Measurements from ENCODE around the gene ASTN2.
A peak's percentile ranks its signal among the peaks of the same experiment; 100 is the strongest.

ASTN2 gene

DNA sequence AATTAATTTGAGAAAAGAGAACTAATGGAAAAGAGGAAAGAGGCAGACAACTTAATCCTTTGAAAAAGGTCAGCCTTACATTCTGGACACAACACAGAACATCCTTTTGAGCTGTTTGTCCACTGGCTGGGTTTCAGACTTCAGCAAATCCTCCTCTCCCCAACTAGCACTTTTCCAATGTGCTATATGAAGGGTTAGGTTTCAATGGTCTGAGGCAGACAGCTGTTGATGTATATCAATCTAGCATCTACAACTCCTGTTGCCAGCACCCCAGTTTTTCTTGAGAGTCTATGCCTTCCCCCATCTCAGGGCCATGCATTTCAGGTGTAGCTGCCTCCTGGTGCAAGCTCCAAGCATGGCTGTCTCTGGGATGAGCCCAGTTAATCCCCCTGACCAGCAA lies 553.5 kb downstream of the ASTN2 start:
- no peak for DNase-seq (ENCODE audit: low read depth)

DNA sequence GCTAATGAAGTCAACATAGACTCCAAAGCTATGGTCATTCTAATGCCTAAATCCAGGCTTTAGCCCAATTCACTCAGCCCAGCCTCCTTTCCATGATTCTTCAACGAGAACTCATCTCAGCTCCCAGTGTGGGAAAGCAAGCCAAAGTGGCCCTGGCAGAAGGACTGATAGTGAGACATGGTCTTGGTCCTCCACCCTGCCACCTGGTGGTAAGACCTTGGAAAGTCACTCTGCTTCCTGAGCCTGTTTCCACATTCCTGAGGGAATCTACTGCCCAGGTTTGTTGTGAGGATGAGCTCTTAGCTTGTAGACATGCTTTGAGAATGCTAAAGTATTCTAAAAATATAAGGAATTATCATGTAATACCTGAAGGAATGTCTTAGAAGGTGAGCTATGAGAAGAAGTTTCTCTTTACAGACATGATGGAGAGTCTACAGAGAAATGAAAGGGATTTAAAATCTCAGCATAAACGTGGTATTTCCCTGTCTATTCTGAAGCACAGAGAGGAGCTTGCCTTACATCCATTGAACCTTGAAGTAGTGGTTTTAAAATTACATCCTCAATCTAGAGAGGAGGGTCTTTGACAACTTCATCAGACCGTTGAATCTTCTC lies 554.2 kb downstream of the ASTN2 start:
- TF ChIP-seq, protein P1, sequence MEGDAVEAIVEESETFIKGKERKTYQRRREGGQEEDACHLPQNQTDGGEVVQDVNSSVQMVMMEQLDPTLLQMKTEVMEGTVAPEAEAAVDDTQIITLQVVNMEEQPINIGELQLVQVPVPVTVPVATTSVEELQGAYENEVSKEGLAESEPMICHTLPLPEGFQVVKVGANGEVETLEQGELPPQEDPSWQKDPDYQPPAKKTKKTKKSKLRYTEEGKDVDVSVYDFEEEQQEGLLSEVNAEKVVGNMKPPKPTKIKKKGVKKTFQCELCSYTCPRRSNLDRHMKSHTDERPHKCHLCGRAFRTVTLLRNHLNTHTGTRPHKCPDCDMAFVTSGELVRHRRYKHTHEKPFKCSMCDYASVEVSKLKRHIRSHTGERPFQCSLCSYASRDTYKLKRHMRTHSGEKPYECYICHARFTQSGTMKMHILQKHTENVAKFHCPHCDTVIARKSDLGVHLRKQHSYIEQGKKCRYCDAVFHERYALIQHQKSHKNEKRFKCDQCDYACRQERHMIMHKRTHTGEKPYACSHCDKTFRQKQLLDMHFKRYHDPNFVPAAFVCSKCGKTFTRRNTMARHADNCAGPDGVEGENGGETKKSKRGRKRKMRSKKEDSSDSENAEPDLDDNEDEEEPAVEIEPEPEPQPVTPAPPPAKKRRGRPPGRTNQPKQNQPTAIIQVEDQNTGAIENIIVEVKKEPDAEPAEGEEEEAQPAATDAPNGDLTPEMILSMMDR (conservative IDR thresholded peaks at IDR 0.05; ENCODE audit: low read depth, low read length) = peak; percentile 77
- H3K4me3 ChIP-seq (ENCODE audit: low read length) = no peak overlapping the region
- DNase-seq (ENCODE audit: low read depth) = peak; percentile 8

More for the DNA sequence above, 553.5 kb downstream of the ASTN2 start:
- H3K4me3 ChIP-seq (ENCODE audit: low read length) = no peak overlapping the region
- TF ChIP-seq, protein P1 (conservative IDR thresholded peaks at IDR 0.05; ENCODE audit: low read depth, low read length) = no peak

DNA sequence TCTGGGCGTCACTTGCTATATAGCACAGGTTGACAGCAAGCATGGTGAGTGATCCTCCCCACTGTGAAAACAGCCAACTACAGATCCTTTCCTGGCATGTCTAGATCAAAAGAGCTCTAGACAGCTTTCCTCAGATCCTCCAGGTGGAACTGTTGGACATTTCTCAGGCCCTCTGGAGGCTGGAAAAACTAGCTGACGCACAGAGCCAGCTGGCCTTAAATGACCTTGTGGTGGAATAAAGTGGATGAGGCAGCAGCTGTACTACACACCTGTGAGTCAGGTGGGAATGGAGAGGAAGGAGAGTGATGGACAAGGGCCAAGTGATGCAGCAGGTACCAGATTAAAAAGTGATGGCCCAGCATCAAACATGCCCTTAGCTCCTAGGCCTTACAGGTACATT lies 555.1 kb downstream of the ASTN2 start:
- no peak overlapping the region for H3K4me3 ChIP-seq (ENCODE audit: low read length)
- DNase-seq (ENCODE audit: low read depth) = no peak
- TF ChIP-seq, protein P1 (conservative IDR thresholded peaks at IDR 0.05; ENCODE audit: low read depth, low read length) = no peak

DNA sequence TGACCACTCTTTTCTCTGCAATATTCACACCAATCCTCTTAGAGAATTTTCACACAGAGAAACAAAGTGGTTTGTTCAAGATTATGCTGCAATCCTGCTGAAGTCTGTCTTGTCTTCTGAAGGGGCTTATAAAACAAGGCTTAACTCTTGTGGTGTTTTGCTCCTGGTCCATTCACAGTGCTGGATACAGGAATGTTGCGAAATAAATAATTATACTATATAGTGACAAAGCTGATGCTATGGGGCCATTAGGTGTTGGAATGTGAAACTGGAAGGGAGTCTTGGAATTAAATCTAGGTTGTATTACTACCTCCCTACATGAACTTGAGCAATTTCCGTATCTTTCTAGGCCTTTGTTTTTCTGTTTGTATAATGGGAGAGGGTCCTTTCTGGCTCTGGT lies 557.5 kb downstream of the ASTN2 start:
- H3K4me3 ChIP-seq (ENCODE audit: low read length) = no peak overlapping the region
- TF ChIP-seq, protein P1 (conservative IDR thresholded peaks at IDR 0.05; ENCODE audit: low read depth, low read length) = no peak
- DNase-seq (ENCODE audit: low read depth) = no peak

DNA sequence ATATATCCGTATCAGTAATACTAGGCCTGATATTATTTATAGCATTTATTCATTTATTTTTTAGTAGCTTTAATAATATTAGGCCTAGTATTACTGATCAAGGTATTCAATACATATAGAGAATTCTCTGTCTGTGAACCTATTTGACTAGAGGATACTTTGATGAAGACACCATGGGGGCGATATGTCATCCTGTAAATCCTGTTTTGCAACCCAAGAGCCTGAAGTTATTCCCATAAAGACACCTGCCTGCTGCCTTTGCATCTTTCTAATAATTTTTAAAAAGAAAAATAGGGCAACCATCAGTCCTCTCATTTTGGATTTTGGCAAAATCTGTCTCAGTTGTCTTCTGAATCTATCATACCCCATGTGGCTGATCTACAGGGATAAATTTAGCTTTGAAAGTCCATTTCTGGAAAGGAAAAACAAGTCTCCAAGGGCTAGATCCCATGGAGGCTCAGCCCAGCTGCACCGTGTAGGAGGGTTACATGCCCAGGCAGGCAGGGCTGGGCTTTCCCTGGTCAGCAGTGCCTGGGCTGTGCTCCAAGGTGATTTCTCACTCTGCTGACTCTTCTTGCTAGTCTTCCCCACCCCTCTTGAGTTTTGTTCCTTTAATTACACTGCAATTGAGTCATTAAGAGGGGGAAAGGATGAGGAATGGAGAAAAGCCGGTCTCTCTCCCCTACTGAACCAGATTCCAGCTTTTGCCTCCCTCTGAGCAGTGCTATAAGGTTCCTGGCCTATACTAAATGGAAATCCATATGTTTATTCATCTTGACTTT lies 558.8 kb downstream of the ASTN2 start:
- DNase-seq (ENCODE audit: low read depth) = no peak
- H3K4me3 ChIP-seq (ENCODE audit: low read length) = no peak overlapping the region

DNA sequence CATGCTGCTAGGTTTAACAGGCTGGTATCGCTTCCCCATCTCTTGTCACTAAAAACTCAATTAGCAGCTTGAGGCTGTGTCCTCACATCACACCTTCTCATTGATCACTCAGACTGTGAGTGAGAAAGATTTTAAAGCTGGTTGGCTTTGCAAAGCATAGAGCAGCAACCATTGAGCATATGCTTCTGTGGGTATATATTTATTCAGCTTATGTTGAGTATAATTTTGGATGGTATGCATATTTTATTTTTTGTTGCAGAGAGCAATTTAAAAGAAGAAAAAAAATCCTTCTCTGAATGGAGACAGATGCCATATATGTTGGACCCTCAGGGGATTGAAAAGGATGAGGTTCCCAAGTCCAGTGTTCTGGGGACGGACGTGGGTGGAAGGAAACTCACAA lies 565.1 kb downstream of the ASTN2 start:
- no peak overlapping the region for H3K4me3 ChIP-seq (ENCODE audit: low read length)
- no peak for DNase-seq (ENCODE audit: low read depth)
- TF ChIP-seq, protein P1 (conservative IDR thresholded peaks at IDR 0.05; ENCODE audit: low read depth, low read length) = no peak

More for the DNA sequence above, 558.8 kb downstream of the ASTN2 start:
- TF ChIP-seq, protein P1 (conservative IDR thresholded peaks at IDR 0.05; ENCODE audit: low read depth, low read length) = no peak

DNA sequence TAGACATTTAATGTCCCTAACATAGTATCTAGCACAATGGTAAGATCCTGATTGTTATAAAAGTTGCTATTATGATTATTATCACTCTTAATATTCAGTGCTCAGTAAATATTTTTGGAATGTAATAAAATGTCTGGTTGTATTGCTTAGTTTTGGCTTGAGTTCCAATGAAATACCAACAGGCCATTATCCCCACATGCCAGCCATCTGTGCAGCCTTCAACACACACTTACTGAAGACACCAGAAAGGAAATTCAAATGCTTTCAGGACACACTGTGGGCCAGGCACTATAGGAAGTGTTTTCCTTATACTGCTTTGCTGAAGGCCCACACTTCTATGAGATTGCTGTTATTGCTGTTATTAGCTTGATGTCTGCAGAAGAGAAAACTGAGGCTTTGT lies 570.2 kb downstream of the ASTN2 start:
- DNase-seq (ENCODE audit: low read depth) = no peak
- TF ChIP-seq, protein P1 (conservative IDR thresholded peaks at IDR 0.05; ENCODE audit: low read depth, low read length) = no peak
- H3K4me3 ChIP-seq (ENCODE audit: low read length) = no peak overlapping the region

All from retinal pigment epithelial cell (primary cell).